Measurements from ENCODE around the gene TLE5.

The TLE5 gene, protein sequence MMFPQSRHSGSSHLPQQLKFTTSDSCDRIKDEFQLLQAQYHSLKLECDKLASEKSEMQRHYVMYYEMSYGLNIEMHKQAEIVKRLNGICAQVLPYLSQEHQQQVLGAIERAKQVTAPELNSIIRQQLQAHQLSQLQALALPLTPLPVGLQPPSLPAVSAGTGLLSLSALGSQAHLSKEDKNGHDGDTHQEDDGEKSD

DNA sequence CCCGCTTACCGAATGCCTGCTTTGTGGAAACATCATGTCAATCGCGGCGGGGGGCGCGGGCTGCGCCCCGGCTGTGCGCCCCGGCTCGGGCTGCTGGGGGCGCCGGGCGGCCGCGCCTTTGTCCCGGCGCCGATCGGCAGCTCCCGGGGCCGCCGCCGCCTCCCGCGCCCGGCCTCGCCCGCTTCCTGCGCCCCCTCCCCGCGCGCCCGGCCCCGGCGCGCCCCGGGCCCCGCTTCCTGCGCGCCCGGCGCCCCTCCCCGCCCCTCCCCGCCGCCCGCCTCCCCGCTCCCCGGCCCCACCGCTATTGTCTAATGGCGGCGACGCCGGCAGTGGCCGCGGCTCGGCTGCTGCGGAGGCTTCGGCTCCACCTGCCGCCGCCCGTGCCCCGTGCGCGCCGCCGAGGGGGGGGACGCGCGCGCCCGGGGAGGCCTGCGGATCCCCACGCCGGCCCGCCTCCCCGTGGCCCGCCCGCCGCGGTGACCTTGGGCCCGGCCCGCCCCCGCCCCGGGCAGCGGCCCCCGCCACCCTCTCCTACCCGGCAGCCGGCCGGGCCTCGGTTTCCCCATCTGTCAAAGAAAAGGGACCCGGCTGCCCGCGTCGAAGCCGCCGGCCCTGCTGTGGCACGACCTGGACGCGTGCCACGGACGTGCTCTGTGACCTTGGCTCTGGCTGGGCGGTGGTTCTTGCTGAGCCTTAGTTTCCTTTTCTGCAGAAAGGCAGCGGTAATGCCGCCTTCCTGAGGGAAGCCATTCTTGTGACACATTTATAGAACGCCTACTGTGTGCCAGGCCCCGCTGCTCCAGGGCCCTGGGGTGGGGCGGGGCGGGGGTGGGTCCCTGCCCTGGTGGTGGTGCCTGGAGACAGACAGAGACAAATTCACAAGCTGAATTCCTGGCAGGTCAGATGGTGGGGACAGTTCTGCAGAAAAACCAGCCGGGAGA, at the start of gene TLE5:
Gene TLE5, minus strand, starts transcription at position 331 of the 941 bp plus-strand sequence. Its CDS starts 295 bp downstream, at position 36.
- Histone ChIP-seq H3F3A (ENCODE audit: insufficient read depth) (peaks cover 19% of the 10 kb centered on the region), H3K36me3 (ENCODE audit: low read length) (no peaks in the 10 kb centered on the region), H3K4me2 (ENCODE audit: low read depth, low read length, poor library complexity, severe bottlenecking) (peak within 1 kb of the TSS; percentile 73), H3K79me2 (ENCODE audit: insufficient read depth, low read length) (no peaks in the 10 kb centered on the region; the same call in 1 of the 2 replicates), H3K9me2 (replicated peaks; ENCODE audit: insufficient read depth, low read length) (no peaks in the 10 kb centered on the region), H4K20me1 (ENCODE audit: low read depth, low read length) (no peaks in the 10 kb centered on the region), H3K4me3 (ENCODE audit: insufficient read depth, low read length, poor library complexity, severe bottlenecking) (peak within 1 kb of the TSS; percentile 77), H3K9me3 (ENCODE audit: insufficient read depth, low read length) (no peaks in the 10 kb centered on the region), H3K27ac (ENCODE audit: low read depth, low read length) (peak within 1 kb of the TSS; percentile 94), H3K9ac (ENCODE audit: low read length) (peak within 1 kb of the TSS; percentile 84), H3K27me3 (ENCODE audit: low read length) (no peaks in the 10 kb centered on the region), H2AFZ (ENCODE audit: low read depth, low read length, severe bottlenecking) (peak within 1 kb of the TSS; percentile 96)
- TF ChIP-seq CTCF (IDR thresholded peaks at IDR 0.05; ENCODE audit: insufficient read depth, low read length, poor library complexity, severe bottlenecking): no peak
- TF ChIP-seq EZH2phosphoT487 (conservative IDR thresholded peaks at IDR 0.05; ENCODE audit: low read length): no peak

- H3K79me2 ChIP-seq (ENCODE audit: insufficient read depth, low read length): no peaks in the 10 kb centered on the region
- no peaks in the 10 kb centered on the region for H3K9me2 ChIP-seq (replicated peaks; ENCODE audit: insufficient read depth, low read length)
- H3K4me2 ChIP-seq (ENCODE audit: low read depth, low read length, poor library complexity, severe bottlenecking): no peak overlapping the region
- H4K20me1 ChIP-seq (ENCODE audit: low read depth, low read length): no peaks in the 10 kb centered on the region
- no peak overlapping the region for H3K9ac ChIP-seq (ENCODE audit: low read length)
- no peak overlapping the region for H3K27ac ChIP-seq (ENCODE audit: low read depth, low read length)
- no peaks in the 10 kb centered on the region for H3K9me3 ChIP-seq (ENCODE audit: insufficient read depth, low read length)
- H3K27me3 ChIP-seq (ENCODE audit: low read length): no peaks in the 10 kb centered on the region
- H3K4me3 ChIP-seq (ENCODE audit: insufficient read depth, low read length, poor library complexity, severe bottlenecking): no peak overlapping the region
- H3K36me3 ChIP-seq (ENCODE audit: low read length): no peaks in the 10 kb centered on the region
- no peak overlapping the region for H2AFZ ChIP-seq (ENCODE audit: low read depth, low read length, severe bottlenecking)
- TF ChIP-seq CTCF (IDR thresholded peaks at IDR 0.05; ENCODE audit: insufficient read depth, low read length, poor library complexity, severe bottlenecking) (no peak), EZH2phosphoT487 (conservative IDR thresholded peaks at IDR 0.05; ENCODE audit: low read length) (no peak)
- H3F3A ChIP-seq (ENCODE audit: insufficient read depth): no peaks in the 10 kb centered on the region
These were observed 49.4 kb upstream of the TLE5 start for GRCh38 chr19:3111586-3112247.

DNA sequence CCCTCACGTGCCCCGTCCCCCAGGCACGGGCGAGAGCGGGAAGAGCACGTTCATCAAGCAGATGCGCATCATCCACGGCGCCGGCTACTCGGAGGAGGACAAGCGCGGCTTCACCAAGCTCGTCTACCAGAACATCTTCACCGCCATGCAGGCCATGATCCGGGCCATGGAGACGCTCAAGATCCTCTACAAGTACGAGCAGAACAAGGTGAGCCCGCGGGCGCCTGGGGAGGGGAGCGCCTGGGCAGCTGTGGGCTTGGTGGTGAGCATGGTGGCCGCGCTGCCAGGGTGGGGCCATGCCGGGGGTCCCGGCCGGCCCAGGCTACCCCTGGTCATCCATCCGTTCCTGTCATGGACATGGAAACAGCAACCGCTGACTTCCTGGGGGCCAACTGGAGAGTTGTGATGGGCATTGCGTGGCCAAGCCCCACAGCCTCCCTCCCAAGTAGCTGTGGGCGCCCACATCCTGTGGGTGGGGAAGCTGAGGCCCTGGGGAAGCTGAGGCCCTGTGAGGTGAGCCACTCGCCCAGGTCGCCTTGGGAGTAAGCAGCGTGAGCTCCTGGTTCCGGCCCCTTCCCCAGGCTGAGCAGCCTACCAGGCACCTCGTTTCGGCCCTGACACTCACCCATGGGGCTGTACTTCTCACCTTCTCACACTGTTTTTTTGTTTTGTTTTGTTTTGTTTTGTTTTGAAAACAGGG, 48.0 kb upstream of the TLE5 start:
- no peak overlapping the region for H2AFZ ChIP-seq (ENCODE audit: low read depth, low read length, severe bottlenecking)
- no peak overlapping the region for H3K9ac ChIP-seq (ENCODE audit: low read length)
- no peaks in the 10 kb centered on the region for H3F3A ChIP-seq (ENCODE audit: insufficient read depth)
- H3K27me3 ChIP-seq (ENCODE audit: low read length): no peaks in the 10 kb centered on the region
- no peaks in the 10 kb centered on the region for H3K36me3 ChIP-seq (ENCODE audit: low read length)
- no peak overlapping the region for H3K4me2 ChIP-seq (ENCODE audit: low read depth, low read length, poor library complexity, severe bottlenecking)
- H3K27ac ChIP-seq (ENCODE audit: low read depth, low read length): no peak overlapping the region
- no peak overlapping the region for H3K4me3 ChIP-seq (ENCODE audit: insufficient read depth, low read length, poor library complexity, severe bottlenecking)
- TF ChIP-seq EZH2phosphoT487 (conservative IDR thresholded peaks at IDR 0.05; ENCODE audit: low read length): no peak
- TF ChIP-seq CTCF (IDR thresholded peaks at IDR 0.05; ENCODE audit: insufficient read depth, low read length, poor library complexity, severe bottlenecking): no peak
- H4K20me1 ChIP-seq (ENCODE audit: low read depth, low read length): no peaks in the 10 kb centered on the region
- H3K9me2 ChIP-seq (replicated peaks; ENCODE audit: insufficient read depth, low read length): no peaks in the 10 kb centered on the region
- H3K9me3 ChIP-seq (ENCODE audit: insufficient read depth, low read length): no peaks in the 10 kb centered on the region
- no peaks in the 10 kb centered on the region for H3K79me2 ChIP-seq (ENCODE audit: insufficient read depth, low read length)

Data from SU-DHL-6 (cell line).